Astrocyte of the spinal cord (primary cell): ENCODE results near the gene HYAL1.

Source experiments
- DNase-seq: peaks from one replicate; pipeline ENCODE4 v3.0.0; 2011; ENCODE audit warnings: low read depth, low spot score
- H3K4me3 ChIP-seq: 2 replicates; pipeline ENCODE4 v1.5.1; 2011; ENCODE audit warnings: low read depth, mild to moderate bottlenecking, low read length, moderate library complexity
- CTCF ChIP-seq: IDR thresholded peaks from 2 replicates; pipeline ENCODE4 v1.5.1; 2012; ENCODE audit warnings: low read depth, mild to moderate bottlenecking, low read length, inconsistent platforms
- in situ Hi-C: cut with HindIII; loops from 2 replicates; pipeline ENCODE4 v1.10.0; 2017; ENCODE audit warnings: low sequenced_read_pairs

HYAL1 gene

GRCh38 chr3:50259432-50260026 lies 43.8 kb downstream of the HYAL1 start:
- DNase-seq: no peak
- no peak for TF ChIP-seq CTCF
- H3K4me3 ChIP-seq: no peak overlapping the region
- in situ Hi-C loops: no loop called here

GRCh38 chr3:50258979-50259378 lies 44.4 kb downstream of the HYAL1 start:
- H3K4me3 ChIP-seq: no peak overlapping the region
- in situ Hi-C loops: no loop called here
- DNase-seq: no peak
- TF ChIP-seq CTCF: peak; percentile 18

- no peak overlapping the region for H3K4me3 ChIP-seq
- in situ Hi-C loops: no loop called here
- no peak for DNase-seq
- TF ChIP-seq CTCF: no peak
These were observed 45.2 kb downstream of the HYAL1 start for GRCh38 chr3:50258029-50258680.

- TF ChIP-seq CTCF: peak; percentile 70
- DNase-seq: peak; percentile 50
- H3K4me3 ChIP-seq: no peak overlapping the region
- in situ Hi-C loops: no loop called here
These were observed 46.1 kb downstream of the HYAL1 start for GRCh38 chr3:50256978-50257890.

- in situ Hi-C loops: no loop called here
- TF ChIP-seq CTCF: no peak
These were observed 48.1 kb downstream of the HYAL1 start for GRCh38 chr3:50255251-50255615.

GRCh38 chr3:50254577-50255250 lies 48.7 kb downstream of the HYAL1 start:
- peak; percentile 48 for DNase-seq
- H3K4me3 ChIP-seq: no peak overlapping the region
- in situ Hi-C loops: no loop called here
- no peak for TF ChIP-seq CTCF

More at GRCh38 chr3:50255251-50255615, 48.1 kb downstream of the HYAL1 start:
- no peak overlapping the region for H3K4me3 ChIP-seq
- no peak for DNase-seq
